GM12872 (cell line): ENCODE results near the gene CAPNS2.

Experiments
- CTCF ChIP-seq: IDR thresholded peaks from 3 replicates; pipeline ENCODE4 v1.5.1; 2011; ENCODE audit warnings: low read depth, mild to moderate bottlenecking, low read length, moderate library complexity; ENCODE audit not compliant: insufficient read depth

The CAPNS2 gene

GRCh38 chr16:55575496-55575895 lies 9.0 kb downstream of the CAPNS2 start:
- no peak for TF ChIP-seq CTCF

- no peak for TF ChIP-seq CTCF
These were observed 9.9 kb downstream of the CAPNS2 start for GRCh38 chr16:55576384-55576783.

DNA sequence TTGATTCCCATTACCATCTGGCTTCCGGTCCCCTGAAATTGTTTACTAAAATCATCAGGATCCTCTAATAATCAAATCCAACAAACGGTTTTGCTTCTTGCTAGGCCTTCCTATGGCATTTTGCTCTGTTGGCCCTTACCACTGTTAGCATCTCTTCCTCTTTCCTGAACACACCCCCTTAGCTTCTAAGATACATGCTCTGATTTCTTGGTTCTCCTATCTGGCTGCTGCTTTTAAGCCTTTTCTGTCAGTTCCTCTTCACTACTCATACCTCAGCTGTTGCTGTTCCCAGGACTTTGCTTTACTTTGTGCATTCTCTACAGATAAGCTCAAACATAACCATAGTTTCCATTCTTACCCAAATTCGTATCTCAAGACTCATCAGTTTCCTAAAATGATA lies 11.4 kb downstream of the CAPNS2 start:
- TF ChIP-seq CTCF, result no peak

- no peak for TF ChIP-seq CTCF
These were observed 19.1 kb downstream of the CAPNS2 start for GRCh38 chr16:55585631-55586030.

DNA sequence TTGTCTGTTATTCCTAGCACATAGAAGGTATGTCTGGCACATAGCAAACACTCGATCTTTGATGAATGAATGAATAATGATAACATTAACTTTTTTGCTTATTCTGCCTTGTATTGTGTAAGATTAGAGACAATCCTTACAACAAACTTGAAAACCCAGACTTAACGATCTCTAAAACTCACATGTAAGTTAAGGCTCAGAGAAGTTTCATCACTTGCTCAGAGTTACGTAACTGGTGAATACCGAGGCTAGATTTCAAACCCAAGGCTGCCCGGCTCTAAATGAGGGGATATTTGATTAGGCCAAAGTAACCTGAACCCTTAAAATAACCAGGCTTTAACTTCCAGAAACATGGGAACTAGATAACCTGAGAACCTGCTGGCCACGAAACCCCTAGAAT lies 22.3 kb downstream of the CAPNS2 start:
- no peak for TF ChIP-seq CTCF

GRCh38 chr16:55592306-55592705 lies 25.8 kb downstream of the CAPNS2 start:
- TF ChIP-seq CTCF, result no peak

GRCh38 chr16:55597928-55598327 lies 31.4 kb downstream of the CAPNS2 start:
- TF ChIP-seq CTCF, result no peak
